Measurements from ENCODE around the gene PCIF1. TPM values are rescaled to one million over a fixed set of nuclear protein-coding genes. Genes with fewer than 3 reads are reported as not detected.
"Not testable (repeated sequence)": the region's sequence is repeated elsewhere in the genome, so short reads cannot be mapped to it uniquely, and the experiment has no call there.

Gene PCIF1
- total RNA-seq, 1 donor = 9.1 TPM

- no peak for DNase-seq (ENCODE audit: low read depth)
- H3K4me3 ChIP-seq (ENCODE audit: low read depth, low read length) = no peak overlapping the region
- TF ChIP-seq CTCF (IDR thresholded peaks at IDR 0.05; ENCODE audit: insufficient read depth, low read depth, low read length) = no peak
Observed at GRCh38 chr20:45897289-45897688, 37.2 kb upstream of the PCIF1 start.

GRCh38 chr20:45897692-45898091 lies 36.8 kb upstream of the PCIF1 start:
- no peak for DNase-seq (ENCODE audit: low read depth)
- TF ChIP-seq CTCF (IDR thresholded peaks at IDR 0.05; ENCODE audit: insufficient read depth, low read depth, low read length) = no peak
- no peak overlapping the region for H3K4me3 ChIP-seq (ENCODE audit: low read depth, low read length)

GRCh38 chr20:45898285-45898684 lies 36.2 kb upstream of the PCIF1 start:
- TF ChIP-seq CTCF (IDR thresholded peaks at IDR 0.05; ENCODE audit: insufficient read depth, low read depth, low read length) = no peak
- DNase-seq (ENCODE audit: low read depth) = no peak
- no peak overlapping the region for H3K4me3 ChIP-seq (ENCODE audit: low read depth, low read length)

- no peak for TF ChIP-seq CTCF (IDR thresholded peaks at IDR 0.05; ENCODE audit: insufficient read depth, low read depth, low read length)
- no peak overlapping the region for H3K4me3 ChIP-seq (ENCODE audit: low read depth, low read length)
- DNase-seq (ENCODE audit: low read depth) = no peak
Observed at GRCh38 chr20:45899046-45899835, 35.2 kb upstream of the PCIF1 start.

GRCh38 chr20:45901332-45901731 lies 33.2 kb upstream of the PCIF1 start:
- DNase-seq (ENCODE audit: low read depth); H3K4me3 ChIP-seq (ENCODE audit: low read depth, low read length): not testable (repeated sequence)

- no peak overlapping the region for H3K4me3 ChIP-seq (ENCODE audit: low read depth, low read length)
- TF ChIP-seq CTCF (IDR thresholded peaks at IDR 0.05; ENCODE audit: insufficient read depth, low read depth, low read length) = no peak
- DNase-seq (ENCODE audit: low read depth) = no peak
Observed at GRCh38 chr20:45902199-45902701, 32.2 kb upstream of the PCIF1 start.

GRCh38 chr20:45904583-45905504 lies 29.6 kb upstream of the PCIF1 start:
- no peak for DNase-seq (ENCODE audit: low read depth)
- no peak overlapping the region for H3K4me3 ChIP-seq (ENCODE audit: low read depth, low read length)
- no peak for TF ChIP-seq CTCF (IDR thresholded peaks at IDR 0.05; ENCODE audit: insufficient read depth, low read depth, low read length)
